BJ (cell line): ENCODE measurements around the gene CAMTA2. TPM values are rescaled to one million over a fixed set of nuclear protein-coding genes. Genes with fewer than 3 reads are reported as not detected.
A peak's percentile ranks its signal among the peaks of the same experiment; 100 is the strongest.

Experiments used
- CTCF ChIA-PET: fragments of 350-600 bp; formaldehyde crosslinking; extraction: SDS; loops from one replicate; lab custom pipeline; 2021; ENCODE audit warnings: antibody characterized with exemption, inconsistent platforms; lab: Yijun Ruan, JAX
- POLR2A ChIA-PET: fragments of 300-600 bp; sonication (Branson Sonifier 250); formaldehyde crosslinking; extraction: SDS; loops from one replicate; lab custom pipeline; 2021; ENCODE audit warnings: antibody characterized with exemption; lab: Charles Lee
- DNase-seq: peaks from one replicate; pipeline ENCODE4 v3.0.0-alpha.2; 2011; ENCODE audit warnings: low read depth
- H3K27me3 ChIP-seq: 2 replicates; pipeline ENCODE4 v1.6.0; 2011; ENCODE audit warnings: low read length; ENCODE audit not compliant: control insufficient read depth, insufficient read depth
- H3K36me3 ChIP-seq: 2 replicates; pipeline ENCODE4 v1.5.1; 2011; ENCODE audit warnings: low read length; ENCODE audit not compliant: control insufficient read depth, insufficient read depth
- H3K4me3 ChIP-seq: 2 replicates; pipeline ENCODE4 v1.5.1; 2011; ENCODE audit warnings: low read depth, mild to moderate bottlenecking, control low read depth, low read length
- polyA plus RNA-seq: library from polyadenylated mRNA; depleted of rRNA; stranded (reverse); fragments of >200 nt; gene quantifications from 2 replicates; pipeline ENCODE4 v1.2.3, GENCODE V29; 2011
- TF ChIP-seq, protein P1 (sequence below): IDR thresholded peaks from 2 replicates; pipeline ENCODE4 v1.5.1; 2011; ENCODE audit warnings: low read depth, mild to moderate bottlenecking, control low read depth, inconsistent platforms, low read length, moderate library complexity; ENCODE audit not compliant: insufficient read depth

The CAMTA2 gene
- polyA plus RNA-seq, 1 experiment, result 65.6 TPM

- no peaks in the 10 kb centered on the region for H3K27me3 ChIP-seq
- peak; percentile 99 for DNase-seq
- ChIA-PET CTCF (interaction anchor here (0.6 to 2.7 kb wide), 14 partner anchors 13 to 122 kb away, joined by 3 to 17 read pairs (median 4); partner anchors contain the start of genes CAMTA2, CHRNE, INCA1 and KIF1C), POLR2A (interaction anchor here (0.6 to 1.7 kb wide), 5 partner anchors 9 to 31 kb away, joined by 3 to 9 read pairs (median 3); partner anchors contain the start of gene SPAG7)
- peak within 1 kb of the TSS; percentile 72 for H3K4me3 ChIP-seq
- peaks cover 25% of the 10 kb centered on the region for H3K36me3 ChIP-seq
- TF ChIP-seq, protein P1, sequence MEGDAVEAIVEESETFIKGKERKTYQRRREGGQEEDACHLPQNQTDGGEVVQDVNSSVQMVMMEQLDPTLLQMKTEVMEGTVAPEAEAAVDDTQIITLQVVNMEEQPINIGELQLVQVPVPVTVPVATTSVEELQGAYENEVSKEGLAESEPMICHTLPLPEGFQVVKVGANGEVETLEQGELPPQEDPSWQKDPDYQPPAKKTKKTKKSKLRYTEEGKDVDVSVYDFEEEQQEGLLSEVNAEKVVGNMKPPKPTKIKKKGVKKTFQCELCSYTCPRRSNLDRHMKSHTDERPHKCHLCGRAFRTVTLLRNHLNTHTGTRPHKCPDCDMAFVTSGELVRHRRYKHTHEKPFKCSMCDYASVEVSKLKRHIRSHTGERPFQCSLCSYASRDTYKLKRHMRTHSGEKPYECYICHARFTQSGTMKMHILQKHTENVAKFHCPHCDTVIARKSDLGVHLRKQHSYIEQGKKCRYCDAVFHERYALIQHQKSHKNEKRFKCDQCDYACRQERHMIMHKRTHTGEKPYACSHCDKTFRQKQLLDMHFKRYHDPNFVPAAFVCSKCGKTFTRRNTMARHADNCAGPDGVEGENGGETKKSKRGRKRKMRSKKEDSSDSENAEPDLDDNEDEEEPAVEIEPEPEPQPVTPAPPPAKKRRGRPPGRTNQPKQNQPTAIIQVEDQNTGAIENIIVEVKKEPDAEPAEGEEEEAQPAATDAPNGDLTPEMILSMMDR, result no peak
Measured at GRCh38 chr17:4939796-4940554, 47.5 kb downstream of the CAMTA2 start, which contains the start of the genes RNF167 and SLC25A11. Gene RNF167 (plus strand): TSS chr17:4940268. CDS start chr17:4940910, 642 bp downstream. Gene SLC25A11 (minus strand): TSS chr17:4940046. CDS start chr17:4939910, 136 bp downstream.

DNA sequence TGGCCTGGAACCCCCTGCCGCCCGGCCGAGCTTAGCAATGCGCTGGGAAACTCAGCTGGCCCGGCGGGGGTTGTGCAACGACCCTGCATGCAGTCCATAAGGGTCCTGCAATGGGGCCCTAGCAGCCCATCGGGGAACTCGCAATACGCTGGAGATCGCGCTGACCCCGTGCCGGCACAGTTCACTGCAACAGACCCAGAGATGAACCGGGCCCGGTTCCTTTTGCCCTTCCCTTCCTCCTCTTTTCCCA lies 48.0 kb downstream of the CAMTA2 start:
- CTCF ChIA-PET, result interaction anchor here (1.0 to 2.7 kb wide), 9 partner anchors 14 to 123 kb away, joined by 3 to 17 read pairs (median 5); partner anchors contain the start of genes CAMTA2, INCA1 and KIF1C
- H3K4me3 ChIP-seq, result peak overlapping the region; percentile 72
- POLR2A ChIA-PET, result interaction anchor here (0.7 to 1.7 kb wide), 3 partner anchors 12 to 30 kb away, joined by 3 to 9 read pairs (median 3); partner anchors contain the start of gene SPAG7
- TF ChIP-seq, protein P1, result no peak
- H3K36me3 ChIP-seq, result peaks cover 22% of the 10 kb centered on the region
- no peaks in the 10 kb centered on the region for H3K27me3 ChIP-seq
- no peak for DNase-seq

- Histone ChIP-seq H3K4me3 (peak overlapping the region; percentile 72), H3K27me3 (no peaks in the 10 kb centered on the region), H3K36me3 (peaks cover 21% of the 10 kb centered on the region)
- TF ChIP-seq, protein P1, result no peak
- POLR2A ChIA-PET, result interaction anchor here (1.7 kb wide), 1 partner anchor 28 kb away, joined by 9 read pairs; the partner anchor contains the start of gene SPAG7
- DNase-seq, result no peak
- CTCF ChIA-PET, result interaction anchor here (1.0 to 2.7 kb wide), 7 partner anchors 22 to 123 kb away, joined by 3 to 17 read pairs (median 5); partner anchors contain the start of genes CAMTA2, INCA1 and KIF1C
Measured at GRCh38 chr17:4938688-4939545, 48.6 kb downstream of the CAMTA2 start.

DNA sequence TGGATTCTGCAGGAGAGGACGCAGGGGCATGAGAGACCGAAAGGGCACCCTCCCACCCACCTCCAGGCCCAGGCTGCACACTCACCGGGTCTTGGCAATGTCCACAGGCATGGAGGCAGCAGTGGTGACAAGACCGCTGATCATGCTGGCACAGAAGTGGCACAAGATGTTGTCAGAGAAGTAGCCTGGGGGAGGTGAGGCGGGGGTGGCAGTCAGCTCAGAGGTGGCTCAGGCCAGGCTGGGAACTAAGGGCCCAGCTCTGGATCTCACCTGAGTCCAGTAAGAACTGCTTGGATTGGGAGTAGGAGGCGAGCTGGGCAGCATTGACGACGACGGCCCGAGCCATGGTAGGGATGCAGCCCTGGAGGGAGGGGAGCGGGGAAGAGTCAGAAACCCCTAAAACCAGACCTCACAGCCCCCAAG lies 49.4 kb downstream of the CAMTA2 start:
- H3K4me3 ChIP-seq, result no peak overlapping the region
- TF ChIP-seq, protein P1, result no peak
- H3K27me3 ChIP-seq, result no peaks in the 10 kb centered on the region
- CTCF ChIA-PET, result no interaction called here
- POLR2A ChIA-PET, result no interaction called here
- DNase-seq, result no peak
- H3K36me3 ChIP-seq, result peaks cover 21% of the 10 kb centered on the region
